ENCODE results near the gene MRPS34. TPM values are rescaled to one million over a fixed set of nuclear protein-coding genes. Genes with fewer than 3 reads are reported as not detected.

The MRPS34 gene
- total RNA-seq, 1 donor from 2014 or later = 70.9 TPM

GRCh38 chr16:1778200-1779179 lies 5.6 kb upstream of the MRPS34 start:
- no peaks in the 10 kb centered on the region for H3K9me3 Mint-ChIP-seq (ENCODE audit: unreplicated experiment)
- TF ChIP-seq CTCF (IDR thresholded peaks at IDR 0.05) = no peak
- no peaks in the 10 kb centered on the region for H3K27me3 Mint-ChIP-seq (ENCODE audit: unreplicated experiment)
- H3K27ac Mint-ChIP-seq (ENCODE audit: unreplicated experiment) = no peak overlapping the region
- no peak for DNase-seq (ENCODE audit: extremely low spot score, unreplicated experiment)
- no peak overlapping the region for H3K4me3 Mint-ChIP-seq (ENCODE audit: unreplicated experiment)
- peaks cover 25% of the 10 kb centered on the region for H3K4me1 Mint-ChIP-seq (ENCODE audit: unreplicated experiment)
- H3K36me3 Mint-ChIP-seq (ENCODE audit: unreplicated experiment) = no peaks in the 10 kb centered on the region

GRCh38 chr16:1777375-1778199 lies 4.7 kb upstream of the MRPS34 start:
- no peak overlapping the region for H3K27ac Mint-ChIP-seq (ENCODE audit: unreplicated experiment)

GRCh38 chr16:1776991-1777374 lies 4.0 kb upstream of the MRPS34 start:
- no peak for TF ChIP-seq CTCF (IDR thresholded peaks at IDR 0.05)
- no peak overlapping the region for H3K27ac Mint-ChIP-seq (ENCODE audit: unreplicated experiment)
- no peaks in the 10 kb centered on the region for H3K27me3 Mint-ChIP-seq (ENCODE audit: unreplicated experiment)
- H3K4me3 Mint-ChIP-seq (ENCODE audit: unreplicated experiment) = no peak overlapping the region
- peaks cover 24% of the 10 kb centered on the region for H3K4me1 Mint-ChIP-seq (ENCODE audit: unreplicated experiment)
- peaks cover 2% of the 10 kb centered on the region for H3K36me3 Mint-ChIP-seq (ENCODE audit: unreplicated experiment)
- DNase-seq (ENCODE audit: extremely low spot score, unreplicated experiment) = no peak
- no peaks in the 10 kb centered on the region for H3K9me3 Mint-ChIP-seq (ENCODE audit: unreplicated experiment)

More at GRCh38 chr16:1777375-1778199, 4.7 kb upstream of the MRPS34 start:
- no peaks in the 10 kb centered on the region for H3K27me3 Mint-ChIP-seq (ENCODE audit: unreplicated experiment)
- DNase-seq (ENCODE audit: extremely low spot score, unreplicated experiment) = no peak
- H3K9me3 Mint-ChIP-seq (ENCODE audit: unreplicated experiment) = no peaks in the 10 kb centered on the region
- H3K36me3 Mint-ChIP-seq (ENCODE audit: unreplicated experiment) = no peaks in the 10 kb centered on the region
- TF ChIP-seq CTCF (IDR thresholded peaks at IDR 0.05) = no peak
- H3K4me3 Mint-ChIP-seq (ENCODE audit: unreplicated experiment) = no peak overlapping the region
- peaks cover 20% of the 10 kb centered on the region for H3K4me1 Mint-ChIP-seq (ENCODE audit: unreplicated experiment)

GRCh38 chr16:1776672-1776955 lies 3.7 kb upstream of the MRPS34 start:
- no peak for TF ChIP-seq CTCF (IDR thresholded peaks at IDR 0.05)
- no peaks in the 10 kb centered on the region for H3K27me3 Mint-ChIP-seq (ENCODE audit: unreplicated experiment)
- no peak for DNase-seq (ENCODE audit: extremely low spot score, unreplicated experiment)
- H3K4me1 Mint-ChIP-seq (ENCODE audit: unreplicated experiment) = peaks cover 25% of the 10 kb centered on the region
- H3K4me3 Mint-ChIP-seq (ENCODE audit: unreplicated experiment) = no peak overlapping the region
- H3K36me3 Mint-ChIP-seq (ENCODE audit: unreplicated experiment) = peaks cover 2% of the 10 kb centered on the region
- H3K9me3 Mint-ChIP-seq (ENCODE audit: unreplicated experiment) = no peaks in the 10 kb centered on the region
- H3K27ac Mint-ChIP-seq (ENCODE audit: unreplicated experiment) = no peak overlapping the region
